LHCN-M2 (cell line): ENCODE data around the gene NDUFA9. TPM values are rescaled to one million over a fixed set of nuclear protein-coding genes. Genes with fewer than 3 reads are reported as not detected.

Source experiments
- DNase-seq: peaks from one replicate; pipeline ENCODE4 v3.0.0-alpha.2; 2012; ENCODE audit warnings: low read depth
- total RNA-seq: library from RNA; depleted of rRNA; stranded (reverse); fragments of >200 nt; gene quantifications from 2 replicates; pipeline ENCODE4 v1.2.3, GENCODE V29; 2014; rRNA removed

The NDUFA9 gene
- total RNA-seq, 1 experiment from 2014 or later: 90.7 TPM

GRCh38 chr12:4690760-4691159 lies 41.8 kb downstream of the NDUFA9 start:
- DNase-seq: no peak

Other genes starting within 250 kb of the NDUFA9 start
- gene FGF6, start 203.3 kb upstream of the NDUFA9 start, total RNA-seq: not detected in 2 replicates
- gene RAD51AP1, start 110.2 kb upstream of the NDUFA9 start, total RNA-seq: 34.6 and 49.9 TPM in 2 replicates
- 25.2 and 30.4 TPM in 2 replicates for gene DYRK4, start 86.9 kb upstream of the NDUFA9 start, total RNA-seq
- 0.52 and 1.4 TPM in 2 replicates for gene AKAP3, start 63 bp upstream of the NDUFA9 start, total RNA-seq
- not detected in 2 replicates for gene GALNT8, start 71.3 kb downstream of the NDUFA9 start, total RNA-seq